ENCODE data around the gene CNNM4.

Gene CNNM4

GRCh38 chr2:96760986-96761832 lies 507 bp downstream of the CNNM4 start:
- no peak for DNase-seq

GRCh38 chr2:96762529-96763311 lies 2.0 kb downstream of the CNNM4 start:
- no peak for DNase-seq

GRCh38 chr2:96763511-96764252 lies 3.0 kb downstream of the CNNM4 start:
- peak; percentile 28 for DNase-seq

GRCh38 chr2:96764253-96764637 lies 3.5 kb downstream of the CNNM4 start:
- DNase-seq, result no peak

- no peak for DNase-seq
Observed at GRCh38 chr2:96767135-96767871, 6.6 kb downstream of the CNNM4 start.

GRCh38 chr2:96768083-96768561 lies 7.4 kb downstream of the CNNM4 start:
- DNase-seq, result no peak

- no peak for DNase-seq
Observed at GRCh38 chr2:96769814-96770213, 9.1 kb downstream of the CNNM4 start.

- DNase-seq, result no peak
Observed at GRCh38 chr2:96770442-96771202, 9.9 kb downstream of the CNNM4 start.

- no peak for DNase-seq
Observed at GRCh38 chr2:96771796-96772618, 11.3 kb downstream of the CNNM4 start.

GRCh38 chr2:96772903-96773671 lies 12.4 kb downstream of the CNNM4 start:
- DNase-seq, result no peak

- no peak for DNase-seq
Observed at GRCh38 chr2:96773922-96774321, 13.2 kb downstream of the CNNM4 start.

GRCh38 chr2:96775160-96775559 lies 14.5 kb downstream of the CNNM4 start:
- no peak for DNase-seq

- no peak for DNase-seq
Observed at GRCh38 chr2:96783388-96783787, 22.7 kb downstream of the CNNM4 start.

GRCh38 chr2:96787411-96787810 lies 26.7 kb downstream of the CNNM4 start:
- DNase-seq, result no peak

GRCh38 chr2:96788442-96789244 lies 27.9 kb downstream of the CNNM4 start:
- DNase-seq, result no peak

- no peak for DNase-seq
Observed at GRCh38 chr2:96789245-96789617, 28.5 kb downstream of the CNNM4 start.

- no peak for DNase-seq
Observed at GRCh38 chr2:96792772-96793749, 32.4 kb downstream of the CNNM4 start.

GRCh38 chr2:96795076-96795475 lies 34.4 kb downstream of the CNNM4 start:
- no peak for DNase-seq

Measured in NCI-H1694 treated with DMSO at 0.1 percent for 48 hours (cell line).